Fibroblast of villous mesenchyme (primary cell): ENCODE results near the gene NUP205. TPM values are rescaled to one million over a fixed set of nuclear protein-coding genes. Genes with fewer than 3 reads are reported as not detected.

ENCODE experiments used
- DNase-seq: peaks from one replicate; pipeline ENCODE4 v3.0.0-alpha.2; 2010; ENCODE audit warnings: low read depth
- H3K4me3 ChIP-seq: 2 replicates; pipeline ENCODE4 v1.5.1; 2011; ENCODE audit warnings: low read depth, mild to moderate bottlenecking, low read length
- CTCF ChIP-seq: IDR thresholded peaks from 2 replicates; pipeline ENCODE4 v1.5.1; 2012; ENCODE audit warnings: low read depth, mild to moderate bottlenecking, low read length; ENCODE audit not compliant: insufficient read depth
- total RNA-seq: library from RNA; depleted of rRNA; stranded (reverse); fragments of >200 nt; gene quantifications from 2 replicates; pipeline ENCODE4 v1.2.3, GENCODE V29; 2012

NUP205 gene
- total RNA-seq, 1 donor = 75.6 TPM

GRCh38 chr7:135522509-135522908, 35.2 kb upstream of the NUP205 start:
- H3K4me3 ChIP-seq = no peak overlapping the region
- TF ChIP-seq CTCF = no peak
- DNase-seq = no peak

GRCh38 chr7:135523146-135523545, 34.6 kb upstream of the NUP205 start:
- no peak for DNase-seq
- no peak overlapping the region for H3K4me3 ChIP-seq
- TF ChIP-seq CTCF = no peak

- no peak overlapping the region for H3K4me3 ChIP-seq
- DNase-seq = no peak
- TF ChIP-seq CTCF = no peak
Observed at GRCh38 chr7:135525426-135525825, 32.3 kb upstream of the NUP205 start.

- TF ChIP-seq CTCF = no peak
- no peak overlapping the region for H3K4me3 ChIP-seq
- DNase-seq = no peak
Observed at GRCh38 chr7:135527025-135527424, 30.7 kb upstream of the NUP205 start.

- TF ChIP-seq CTCF = no peak
- H3K4me3 ChIP-seq = no peak overlapping the region
- peak; percentile 76 for DNase-seq
Observed at GRCh38 chr7:135536150-135536549, 21.6 kb upstream of the NUP205 start.

GRCh38 chr7:135537453-135537852, 20.3 kb upstream of the NUP205 start:
- H3K4me3 ChIP-seq = no peak overlapping the region
- no peak for TF ChIP-seq CTCF
- DNase-seq = no peak

- DNase-seq = no peak
- TF ChIP-seq CTCF = no peak
Observed at GRCh38 chr7:135537905-135538304, 19.8 kb upstream of the NUP205 start.

More at GRCh38 chr7:135537905-135538304, 19.8 kb upstream of the NUP205 start:
- H3K4me3 ChIP-seq = no peak overlapping the region
